Body of pancreas (tissue), 4 donors: Measurements from ENCODE around the gene SMIM24. TPM values are rescaled to one million over a fixed set of nuclear protein-coding genes. Genes with fewer than 3 reads are reported as not detected.

Source experiments
- ATAC-seq: fragments of 150-250 bp; one replicate; pipeline ENCODE4 v1.9.1; 2016
- DNase-seq, 4 donors: peaks; one replicate each; pipeline ENCODE4 v3.0.0-alpha.2; 2019
- H3K27ac ChIP-seq, 4 donors: fragments of 200-600 bp; sonication (generic); 1 replicate in 3 of 4; 2 replicates in 1 of 4; pipeline versions ENCODE4 v1.5.1 to v1.6.1; 2016 to 2019; ENCODE audit warnings: mild to moderate bottlenecking in 1 of 4, mixed read lengths in 1 of 4, moderate library complexity in 1 of 4
- H3K27me3 ChIP-seq, 2 donors: fragments of 200-600 bp; sonication (generic); one replicate each; pipeline ENCODE4 v1.6.0; 2016; ENCODE audit warnings: mild to moderate bottlenecking in 1 of 2
- H3K36me3 ChIP-seq, 2 donors: fragments of 200-600 bp; sonication (generic); replicated peaks in 1 of 2; 2 replicates each; pipeline ENCODE4 v1.5.1; 2016; ENCODE audit warnings: low read depth in 2 of 2; ENCODE audit not compliant: insufficient read depth in 1 of 2
- H3K4me1 ChIP-seq: fragments of 200-600 bp; sonication (generic); one replicate; pipeline ENCODE4 v1.6.0; 2016
- H3K4me3 ChIP-seq, 2 donors: fragments of 200-600 bp; sonication (generic); 1 replicate in 1 of 2; 2 replicates in 1 of 2; pipeline ENCODE4 v1.5.1; 2016 to 2019
- H3K9me3 ChIP-seq, 3 donors: fragments of 200-600 bp; sonication (generic); 1 replicate in 2 of 3; 2 replicates in 1 of 3; pipeline ENCODE4 v1.5.1; 2016
- POLR2A ChIP-seq, 3 donors: fragments of 450-650 bp; IDR thresholded peaks; one replicate each; pipeline ENCODE4 v1.6.1; 2016; ENCODE audit warnings: antibody characterized with exemption in 3 of 3, mild to moderate bottlenecking in 2 of 3
- WGBS, 2 donors: methylation state at CpG; one replicate each; pipeline ENCODE4 v1.1.5; 2017; 5-methylcytosine and 5-hydroxymethylcytosine counted together
- intact Hi-C: fragments of 100-400 bp; cut with DNase I; formaldehyde crosslinking; loops from one replicate; pipeline ENCODE4 v1.15.1; 2023
- total RNA-seq, 2 donors: library from RNA; depleted of rRNA; stranded (reverse); fragments of >200 nt; gene quantifications; one replicate each; pipeline ENCODE4 v1.1.0, GENCODE V29; 2016
- TF ChIP-seq, protein P1 (sequence below), 7 experiments: fragments of 450-650 bp in 4 of 7; fragments of 200-600 bp in 3 of 7; sonication (generic) in 3 of 7; IDR thresholded peaks; one replicate each; pipeline ENCODE4 v1.5.1; 2016 to 2019; ENCODE audit warnings: antibody characterized with exemption in 7 of 7

SMIM24 gene
- total RNA-seq, 2 donors from 2014 or later = 7.6 to 11.4 TPM

DNA sequence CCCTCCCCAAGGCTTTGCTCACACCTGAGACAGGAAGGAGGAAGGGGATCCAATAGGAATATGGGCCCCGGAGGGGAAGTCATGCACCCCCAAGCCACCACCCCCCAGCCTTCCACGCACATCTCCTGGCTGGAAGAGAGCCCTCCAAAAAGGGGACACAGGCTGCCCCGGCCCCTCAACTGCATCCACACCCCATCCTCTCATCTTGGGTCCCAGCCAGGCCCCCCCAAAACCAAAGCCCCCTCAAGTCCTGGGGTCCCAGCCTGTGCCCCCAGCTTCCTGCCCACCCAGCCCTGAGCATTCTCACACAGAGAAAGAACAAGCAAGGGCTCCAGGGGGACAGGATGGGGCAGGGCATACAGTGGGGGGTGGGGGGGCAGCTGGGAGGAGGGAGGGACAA is 12.1 kb downstream of the SMIM24 start:
- H3K27ac ChIP-seq = no peak overlapping the region
- intact Hi-C loops = loop anchor here (5.0 kb wide), 1 partner anchor 36 kb away; no protein-coding TSS in a partner anchor
- peaks cover 2 to 8% of the 10 kb centered on the region in 2 donors for H3K36me3 ChIP-seq
- no peak for ATAC-seq
- H3K4me1 ChIP-seq = peaks cover 12% of the 10 kb centered on the region
- 92 to 96% methylated on average over 2 to 3 of the region's 3 CpGs for WGBS, 2 donors
- no peak for DNase-seq
- no peaks in the 10 kb centered on the region for H3K27me3 ChIP-seq
- H3K4me3 ChIP-seq = no peak overlapping the region
- no peaks in the 10 kb centered on the region for H3K9me3 ChIP-seq
- TF ChIP-seq, protein P1, sequence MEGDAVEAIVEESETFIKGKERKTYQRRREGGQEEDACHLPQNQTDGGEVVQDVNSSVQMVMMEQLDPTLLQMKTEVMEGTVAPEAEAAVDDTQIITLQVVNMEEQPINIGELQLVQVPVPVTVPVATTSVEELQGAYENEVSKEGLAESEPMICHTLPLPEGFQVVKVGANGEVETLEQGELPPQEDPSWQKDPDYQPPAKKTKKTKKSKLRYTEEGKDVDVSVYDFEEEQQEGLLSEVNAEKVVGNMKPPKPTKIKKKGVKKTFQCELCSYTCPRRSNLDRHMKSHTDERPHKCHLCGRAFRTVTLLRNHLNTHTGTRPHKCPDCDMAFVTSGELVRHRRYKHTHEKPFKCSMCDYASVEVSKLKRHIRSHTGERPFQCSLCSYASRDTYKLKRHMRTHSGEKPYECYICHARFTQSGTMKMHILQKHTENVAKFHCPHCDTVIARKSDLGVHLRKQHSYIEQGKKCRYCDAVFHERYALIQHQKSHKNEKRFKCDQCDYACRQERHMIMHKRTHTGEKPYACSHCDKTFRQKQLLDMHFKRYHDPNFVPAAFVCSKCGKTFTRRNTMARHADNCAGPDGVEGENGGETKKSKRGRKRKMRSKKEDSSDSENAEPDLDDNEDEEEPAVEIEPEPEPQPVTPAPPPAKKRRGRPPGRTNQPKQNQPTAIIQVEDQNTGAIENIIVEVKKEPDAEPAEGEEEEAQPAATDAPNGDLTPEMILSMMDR (IDR thresholded peaks at IDR 0.05) = no peak
- TF ChIP-seq POLR2A (IDR thresholded peaks at IDR 0.05) = no peak

DNA sequence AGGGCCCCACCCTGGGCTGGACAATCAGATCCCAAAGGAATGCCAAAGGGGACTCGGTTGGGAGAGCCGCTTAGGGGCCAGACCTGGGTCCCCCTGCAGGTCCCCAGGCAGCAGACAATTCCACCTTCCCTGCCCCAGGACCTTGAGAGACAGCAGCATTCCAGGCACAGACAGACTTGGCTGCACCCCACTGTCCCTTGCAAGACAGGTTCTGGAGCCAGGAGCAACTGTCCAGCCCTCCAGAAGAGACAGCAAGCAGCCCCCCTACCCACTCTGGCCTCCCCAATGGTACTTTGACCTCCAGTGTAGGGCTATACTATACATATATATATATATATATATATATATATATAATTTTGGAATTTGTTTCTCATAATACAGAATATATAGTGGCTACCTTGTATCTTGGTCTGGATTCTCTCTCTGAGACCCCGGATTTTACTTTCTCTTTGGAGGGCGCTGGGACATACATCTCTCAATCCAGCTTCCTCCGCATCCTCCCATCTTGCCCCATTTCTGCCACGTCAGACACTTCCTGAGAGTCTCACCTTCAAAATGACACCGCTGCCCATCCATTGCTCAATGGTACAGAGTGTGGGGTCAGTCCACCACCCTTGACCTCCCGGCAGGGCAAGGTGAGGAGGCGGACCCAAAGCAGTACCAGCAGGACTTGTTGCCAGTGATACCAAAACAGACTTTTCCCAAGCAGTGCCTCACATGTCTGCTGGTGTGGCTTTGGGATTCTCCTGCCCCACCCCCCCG is 12.7 kb downstream of the SMIM24 start:
- H3K27me3 ChIP-seq = no peaks in the 10 kb centered on the region
- peaks cover 4 to 8% of the 10 kb centered on the region in 2 donors for H3K36me3 ChIP-seq
- 84 to 88% methylated on average over 8 to 9 of the region's 10 CpGs for WGBS, 2 donors
- H3K9me3 ChIP-seq = no peaks in the 10 kb centered on the region
- H3K4me1 ChIP-seq = peaks cover 10% of the 10 kb centered on the region
- TF ChIP-seq, protein P1 (IDR thresholded peaks at IDR 0.05) = no peak
- no peak for TF ChIP-seq POLR2A (IDR thresholded peaks at IDR 0.05)
- intact Hi-C loops = loop anchor here (5.0 kb wide), 1 partner anchor 35 kb away; no protein-coding TSS in a partner anchor
- H3K27ac ChIP-seq = no peak overlapping the region
- no peak for DNase-seq
- no peak for ATAC-seq
- no peak overlapping the region for H3K4me3 ChIP-seq

DNA sequence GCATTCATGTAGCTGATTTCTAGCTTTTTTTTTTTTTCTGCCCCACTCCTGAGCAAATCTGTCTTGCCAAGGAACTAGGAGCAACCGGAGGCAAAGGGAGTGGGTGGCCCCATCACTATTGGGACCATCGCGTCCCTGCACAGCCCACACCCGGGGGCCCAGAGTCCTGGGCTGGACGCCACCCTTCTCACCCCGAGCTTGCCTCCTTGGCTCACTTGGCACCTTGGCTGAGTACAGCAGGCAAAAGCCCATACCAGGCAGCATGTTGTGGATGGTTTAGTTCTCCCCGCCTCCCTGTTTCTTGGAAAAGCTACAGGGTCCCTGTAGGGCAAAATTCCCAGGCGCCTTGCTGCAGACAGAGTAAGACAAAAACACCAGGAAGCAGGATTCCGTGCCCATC is 13.7 kb downstream of the SMIM24 start:
- Histone ChIP-seq H3K9me3 (no peaks in the 10 kb centered on the region), H3K27ac (no peak overlapping the region), H3K4me3 (no peak overlapping the region), H3K36me3 (peaks cover 7 to 8% of the 10 kb centered on the region in 2 donors), H3K27me3 (no peaks in the 10 kb centered on the region), H3K4me1 (peaks cover under 1% of the 10 kb centered on the region)
- no peak for ATAC-seq
- TF ChIP-seq POLR2A (IDR thresholded peaks at IDR 0.05) = no peak
- TF ChIP-seq, protein P1 (IDR thresholded peaks at IDR 0.05) = no peak
- intact Hi-C loops = loop anchor here (5.0 kb wide), 1 partner anchor 34 kb away; no protein-coding TSS in a partner anchor
- DNase-seq = no peak
- WGBS, 2 donors = 91 to 98% methylated on average over 9 of the region's 9 CpGs

DNA sequence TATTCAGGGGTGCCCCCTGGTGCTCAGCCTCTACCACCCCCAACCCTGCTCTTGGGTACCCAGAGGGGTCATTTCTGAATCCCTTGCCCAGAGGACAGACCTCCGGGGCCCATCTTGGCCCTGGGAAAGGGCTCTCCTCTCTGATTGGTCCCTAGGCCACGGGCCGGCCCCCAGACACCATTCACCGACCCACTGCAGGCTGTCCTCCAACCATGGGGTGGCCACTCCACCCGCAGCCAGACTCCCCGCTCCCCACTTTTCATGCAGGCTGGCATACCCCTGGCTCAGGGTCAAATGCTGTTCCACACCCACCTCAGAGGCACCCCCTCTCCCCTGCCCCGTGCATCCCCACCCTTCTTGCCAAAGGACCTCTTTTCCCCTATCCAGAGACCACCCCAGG is 14.8 kb downstream of the SMIM24 start:
- no peak for TF ChIP-seq POLR2A (IDR thresholded peaks at IDR 0.05)
- TF ChIP-seq, protein P1 (IDR thresholded peaks at IDR 0.05) = no peak
- no peak overlapping the region for H3K27ac ChIP-seq
- H3K27me3 ChIP-seq = no peaks in the 10 kb centered on the region
- intact Hi-C loops = loop anchor here (5.0 kb wide), 1 partner anchor 33 kb away; no protein-coding TSS in a partner anchor
- ATAC-seq (no peak), DNase-seq (no peak)
- H3K36me3 ChIP-seq = peaks cover 8% of the 10 kb centered on the region in 2 donors
- no peaks in the 10 kb centered on the region for H3K9me3 ChIP-seq
- 86 to 98% methylated on average over 3 to 7 of the region's 7 CpGs for WGBS, 2 donors
- peaks cover 5% of the 10 kb centered on the region for H3K4me1 ChIP-seq
- H3K4me3 ChIP-seq = no peak overlapping the region
